SK-N-SH (cell line): ENCODE data around the gene SMIM32. TPM values are rescaled to one million over a fixed set of nuclear protein-coding genes. Genes with fewer than 3 reads are reported as not detected.

Experiments used
- CTCF ChIA-PET: fragments of 300-600, 350-600 bp; formaldehyde crosslinking; extraction: SDS; loops from one replicate; lab custom pipeline; 2021; lab: Yijun Ruan, JAX
- POLR2A ChIA-PET: fragments of 350-600 bp; sonication (Branson Sonifier 250); formaldehyde crosslinking; extraction: SDS; loops from one replicate; lab custom pipeline; 2020; ENCODE audit warnings: antibody characterized with exemption, inconsistent platforms; lab: Yijun Ruan, JAX
- DNase-seq: peaks from one replicate; pipeline ENCODE4 v3.0.0; 2012
- H2AFZ ChIP-seq: fragments of 200-600 bp; sonication (generic); 2 replicates; pipeline ENCODE4 v1.8.1; 2016; ENCODE audit warnings: antibody characterized with exemption, mild to moderate bottlenecking, low read depth
- H3F3A ChIP-seq: fragments of 200-600 bp; sonication (generic); replicated peaks from 2 replicates; pipeline ENCODE3; 2016; ENCODE audit warnings: antibody characterized with exemption, mild to moderate bottlenecking; ENCODE audit not compliant: insufficient read depth
- H3K27ac ChIP-seq, 2 experiments: fragments of 200-500 bp in 1 of 2; fragments of 200-600 bp in 1 of 2; sonication (Bioruptor generic) in 1 of 2; sonication (generic), shearing (Covaris generic) in 1 of 2; 2 replicates each; pipeline versions ENCODE4 v1.5.1 to v1.6.1; 2014 to 2016; ENCODE audit warnings: low read depth in 2 of 2, inconsistent platforms in 1 of 2, low read length in 1 of 2, mild to moderate bottlenecking in 1 of 2, mixed read lengths in 1 of 2
- H3K27me3 ChIP-seq: fragments of 200-600 bp; sonication (generic), shearing (Covaris generic); 2 replicates; pipeline ENCODE4 v1.6.1; 2016; ENCODE audit warnings: mixed run types; ENCODE audit not compliant: insufficient read depth
- H3K36me3 ChIP-seq, 2 experiments: fragments of 200-500 bp in 1 of 2; fragments of 200-600 bp in 1 of 2; sonication (Bioruptor generic) in 1 of 2; sonication (generic) in 1 of 2; replicated peaks in 1 of 2; 2 replicates each; pipeline versions ENCODE3 to v1.5.1; 2014 to 2016; ENCODE audit warnings: low read length in 1 of 2, mild to moderate bottlenecking in 1 of 2; ENCODE audit not compliant: insufficient read depth in 2 of 2, control insufficient read depth in 1 of 2
- H3K4me1 ChIP-seq, 2 experiments: fragments of 200-500 bp in 1 of 2; fragments of 200-600 bp in 1 of 2; sonication (Bioruptor generic) in 1 of 2; sonication (generic), shearing (Covaris generic) in 1 of 2; 2 replicates each; pipeline versions ENCODE4 v1.5.1 to v1.6.1; 2014 to 2016; ENCODE audit warnings: low read depth in 1 of 2, low read length in 1 of 2, mixed run types in 1 of 2; ENCODE audit not compliant: insufficient read depth in 2 of 2, control insufficient read depth in 1 of 2
- H3K4me2 ChIP-seq: fragments of 200-600 bp; sonication (generic), shearing (Covaris generic); 2 replicates; pipeline ENCODE4 v1.6.1; 2017; ENCODE audit warnings: mixed run types
- H3K4me3 ChIP-seq, 2 experiments: fragments of 200-500 bp in 1 of 2; fragments of 200-600 bp in 1 of 2; sonication (Bioruptor generic) in 1 of 2; sonication (generic), shearing (Covaris generic) in 1 of 2; 2 replicates each; pipeline versions ENCODE4 v1.5.1 to v1.8.1; 2014 to 2016; ENCODE audit warnings: low read depth in 2 of 2, inconsistent platforms in 1 of 2, low read length in 1 of 2, mild to moderate bottlenecking in 1 of 2, mixed read lengths in 1 of 2, moderate library complexity in 1 of 2
- H3K79me2 ChIP-seq: fragments of 200-600 bp; sonication (generic); 2 replicates; pipeline ENCODE4 v1.8.1; 2017; ENCODE audit warnings: mild to moderate bottlenecking; ENCODE audit not compliant: insufficient read depth
- H3K9ac ChIP-seq: fragments of 200-600 bp; sonication (generic); 2 replicates; pipeline ENCODE4 v1.6.1; 2017; ENCODE audit warnings: mixed run types
- H3K9me2 ChIP-seq: fragments of 200-600 bp; sonication (generic); 2 replicates; pipeline ENCODE4 v1.6.1; 2017; ENCODE audit warnings: mixed run types
- H3K9me3 ChIP-seq: fragments of 200-600 bp; sonication (generic); 2 replicates; pipeline ENCODE4 v1.6.1; 2017; ENCODE audit warnings: mixed run types, mild to moderate bottlenecking, moderate library complexity
- H4K20me1 ChIP-seq: fragments of 200-600 bp; sonication (generic); 2 replicates; pipeline ENCODE4 v1.6.1; 2017; ENCODE audit warnings: mild to moderate bottlenecking, mixed run types; ENCODE audit not compliant: insufficient read depth
- CHD2 ChIP-seq: fragments of 150-350 bp; IDR thresholded peaks from 2 replicates; pipeline ENCODE4 v1.6.1; 2018; ENCODE audit warnings: low read length; ENCODE audit not compliant: partially characterized antibody
- EP300 ChIP-seq, 2 experiments: IDR thresholded peaks; 2 replicates each; pipeline versions ENCODE4 v1.4.0 to v1.6.1; 2012; ENCODE audit warnings: borderline replicate concordance in 1 of 2, low read depth in 1 of 2, low read length in 1 of 2
- FOXJ3 ChIP-seq: sonication (generic); formaldehyde crosslinking; IDR thresholded peaks from 2 replicates; pipeline ENCODE4 v1.5.1; 2020; ENCODE audit warnings: mild to moderate bottlenecking, missing genetic modification reagents
- GATA2 ChIP-seq: sonication (generic); formaldehyde crosslinking; IDR thresholded peaks from 2 replicates; pipeline ENCODE4 v1.5.0; 2020; ENCODE audit warnings: mild to moderate bottlenecking, missing genetic modification reagents
- IRF3 ChIP-seq: fragments of 150-350 bp; IDR thresholded peaks from 2 replicates; pipeline ENCODE4 v1.6.1; 2016; ENCODE audit warnings: mild to moderate bottlenecking, low read depth, low read length
- JUND ChIP-seq: IDR thresholded peaks from 2 replicates; pipeline ENCODE4 v1.4.0; 2012
- MAX ChIP-seq: IDR thresholded peaks from 2 replicates; pipeline ENCODE4 v1.4.0; 2012; ENCODE audit warnings: low read depth
- MEF2A ChIP-seq: IDR thresholded peaks from 2 replicates; pipeline ENCODE4 v1.4.0; 2012; ENCODE audit warnings: low read depth, borderline replicate concordance
- MXI1 ChIP-seq: IDR thresholded peaks from 2 replicates; pipeline ENCODE4 v1.6.1; 2012; ENCODE audit warnings: mild to moderate bottlenecking, low read depth, low read length, improper control_type of control experiment
- NFIC ChIP-seq: IDR thresholded peaks from 2 replicates; pipeline ENCODE4 v1.4.0; 2012; ENCODE audit warnings: borderline replicate concordance
- POLR2AphosphoS5 ChIP-seq: IDR thresholded peaks from 2 replicates; pipeline ENCODE4 v1.6.1; 2012; ENCODE audit warnings: low read depth, low read length
- RAD21 ChIP-seq: IDR thresholded peaks from 2 replicates; pipeline ENCODE4 v1.6.1; 2012; ENCODE audit warnings: mild to moderate bottlenecking, low read length
- RCOR1 ChIP-seq: fragments of 150-350 bp; IDR thresholded peaks from 2 replicates; pipeline ENCODE4 v1.6.1; 2017; ENCODE audit warnings: antibody characterized with exemption, low read length
- RXRA ChIP-seq: IDR thresholded peaks from 2 replicates; pipeline ENCODE4 v1.4.0; 2012; ENCODE audit warnings: low read depth, mild to moderate bottlenecking, borderline replicate concordance
- SIN3A ChIP-seq: IDR thresholded peaks from 2 replicates; pipeline ENCODE4 v1.6.1; 2012; ENCODE audit warnings: low read depth, mild to moderate bottlenecking, low read length, moderate library complexity, borderline replicate concordance
- SMC3 ChIP-seq: IDR thresholded peaks from 2 replicates; pipeline ENCODE4 v1.6.1; 2012; ENCODE audit warnings: low read depth, low read length, improper control_type of control experiment
- TAF1 ChIP-seq: IDR thresholded peaks from 2 replicates; pipeline ENCODE4 v1.6.1; 2012; ENCODE audit warnings: low read depth, mild to moderate bottlenecking, low read length, moderate library complexity, borderline replicate concordance
- TCF12 ChIP-seq: IDR thresholded peaks from 2 replicates; pipeline ENCODE4 v1.4.0; 2012
- USF1 ChIP-seq: IDR thresholded peaks from 2 replicates; pipeline ENCODE4 v1.4.0; 2012; ENCODE audit warnings: low read depth, borderline replicate concordance
- YY1 ChIP-seq: IDR thresholded peaks from 2 replicates; pipeline ENCODE4 v1.4.0; 2012; ENCODE audit warnings: low read depth, mild to moderate bottlenecking
- ZBTB33 ChIP-seq: IDR thresholded peaks from 2 replicates; pipeline ENCODE4 v1.4.0; 2012; ENCODE audit warnings: low read depth, borderline replicate concordance
- WGBS: methylation state at CpG from one replicate; pipeline ENCODE4 v1.1.6; 2017; ENCODE audit warnings: low lambda C conversion rate; 5-methylcytosine and 5-hydroxymethylcytosine counted together
- polyA plus RNA-seq, 3 experiments: library from polyadenylated mRNA; depleted of rRNA; stranded (reverse); fragments of >200 nt; gene quantifications; 2 replicates each; pipeline ENCODE4 v1.2.3, GENCODE V29; 2012

SMIM32 gene
- polyA plus RNA-seq, 1 of the 3 experiments (the other 2 are of a cell fraction) = 0.25 TPM

- no peak overlapping the region for H3K27ac ChIP-seq
- no peaks in the 10 kb centered on the region for H3K9me3 ChIP-seq
- CTCF ChIA-PET = interaction anchor here (0.7 to 2.0 kb wide), 4 partner anchors 12 to 528 kb away, joined by 3 to 8 read pairs (median 3); no protein-coding TSS in a partner anchor
- POLR2A ChIA-PET = no interaction called here
- no peaks in the 10 kb centered on the region for H3K36me3 ChIP-seq
- H3K9me2 ChIP-seq = no peaks in the 10 kb centered on the region
- no peak overlapping the region for H2AFZ ChIP-seq
- H4K20me1 ChIP-seq = no peaks in the 10 kb centered on the region
- H3F3A ChIP-seq = no peaks in the 10 kb centered on the region
- TF ChIP-seq TAF1 = no peak
- TF ChIP-seq YY1 = no peak
- no peak for TF ChIP-seq NFIC
- TF ChIP-seq RAD21 = no peak
- TF ChIP-seq GATA2 (CRISPR knock-in tag) = no peak
- TF ChIP-seq CHD2 = no peak
- TF ChIP-seq MAX = no peak
- TF ChIP-seq RXRA = no peak
- no peak for TF ChIP-seq RCOR1
- TF ChIP-seq MXI1 = no peak
- no peak for TF ChIP-seq POLR2AphosphoS5
- no peak for TF ChIP-seq IRF3
- TF ChIP-seq ZBTB33 = no peak
- TF ChIP-seq JUND = no peak
- no peak for TF ChIP-seq SMC3
- TF ChIP-seq MEF2A = no peak
- WGBS = 0% methylated on average over 1 of the region's 1 CpG
- H3K4me1 ChIP-seq = peaks cover 0 to 3% of the 10 kb centered on the region in 2 experiments; a peak in 2 of 4 replicates
- no peak overlapping the region for H3K4me3 ChIP-seq
- H3K4me2 ChIP-seq = no peak overlapping the region
- H3K79me2 ChIP-seq = no peaks in the 10 kb centered on the region
- H3K9ac ChIP-seq = no peak overlapping the region
- peaks cover 7% of the 10 kb centered on the region; the same call in 1 of the 2 replicates for H3K27me3 ChIP-seq
- no peak for DNase-seq
Observed at GRCh38 chr5:136242136-136242535, 49.2 kb upstream of the SMIM32 start.

GRCh38 chr5:136240894-136241293, 47.9 kb upstream of the SMIM32 start:
- H3K4me2 ChIP-seq = no peak overlapping the region
- 23% methylated on average over 4 of the region's 4 CpGs for WGBS
- POLR2A ChIA-PET = no interaction called here
- peaks cover 0 to 15% of the 10 kb centered on the region in 2 experiments; a peak in 2 of 4 replicates for H3K4me1 ChIP-seq
- no peaks in the 10 kb centered on the region for H3K9me3 ChIP-seq
- TF ChIP-seq MXI1 = no peak
- no peak for TF ChIP-seq TCF12
- no peak for TF ChIP-seq TAF1
- TF ChIP-seq FOXJ3 (CRISPR knock-in tag) = no peak
- TF ChIP-seq SIN3A = no peak
- no peak for TF ChIP-seq USF1
- TF ChIP-seq EP300 (IDR thresholded peaks at IDR 0.05; ENCODE audit: borderline replicate concordance in 1 of 2, low read depth in 1 of 2, low read length in 1 of 2) = no peak
- TF ChIP-seq, all 33 proteins: peak for 0
- H3K9me2 ChIP-seq = no peaks in the 10 kb centered on the region
- H2AFZ ChIP-seq = no peak overlapping the region
- no peak overlapping the region for H3K9ac ChIP-seq
- H3K36me3 ChIP-seq = no peaks in the 10 kb centered on the region
- no peak overlapping the region for H3K4me3 ChIP-seq
- no peaks in the 10 kb centered on the region for H3K79me2 ChIP-seq
- CTCF ChIA-PET = interaction anchor here (0.7 to 8.0 kb wide), 4 partner anchors 8 to 529 kb away, joined by 3 to 85 read pairs (median 4); no protein-coding TSS in a partner anchor
- H3F3A ChIP-seq = no peaks in the 10 kb centered on the region
- no peaks in the 10 kb centered on the region for H4K20me1 ChIP-seq
- DNase-seq = no peak
- 0 out of 2 replicates have a peak, but pooled peaks cover 5% of the 10 kb centered on the region for H3K27me3 ChIP-seq
- H3K27ac ChIP-seq = no peak overlapping the region
